ENCODE measurements around the gene CDC42EP2. TPM values are rescaled to one million over a fixed set of nuclear protein-coding genes. Genes with fewer than 3 reads are reported as not detected.

Gene CDC42EP2
- total and polyA plus RNA-seq, 10 of the 15 experiments (the other 5 are each of a cell fraction or from before 2014, with no cell fraction given): 0.03 to 1.2 (median 0.09) TPM; not detected in 3

DNA sequence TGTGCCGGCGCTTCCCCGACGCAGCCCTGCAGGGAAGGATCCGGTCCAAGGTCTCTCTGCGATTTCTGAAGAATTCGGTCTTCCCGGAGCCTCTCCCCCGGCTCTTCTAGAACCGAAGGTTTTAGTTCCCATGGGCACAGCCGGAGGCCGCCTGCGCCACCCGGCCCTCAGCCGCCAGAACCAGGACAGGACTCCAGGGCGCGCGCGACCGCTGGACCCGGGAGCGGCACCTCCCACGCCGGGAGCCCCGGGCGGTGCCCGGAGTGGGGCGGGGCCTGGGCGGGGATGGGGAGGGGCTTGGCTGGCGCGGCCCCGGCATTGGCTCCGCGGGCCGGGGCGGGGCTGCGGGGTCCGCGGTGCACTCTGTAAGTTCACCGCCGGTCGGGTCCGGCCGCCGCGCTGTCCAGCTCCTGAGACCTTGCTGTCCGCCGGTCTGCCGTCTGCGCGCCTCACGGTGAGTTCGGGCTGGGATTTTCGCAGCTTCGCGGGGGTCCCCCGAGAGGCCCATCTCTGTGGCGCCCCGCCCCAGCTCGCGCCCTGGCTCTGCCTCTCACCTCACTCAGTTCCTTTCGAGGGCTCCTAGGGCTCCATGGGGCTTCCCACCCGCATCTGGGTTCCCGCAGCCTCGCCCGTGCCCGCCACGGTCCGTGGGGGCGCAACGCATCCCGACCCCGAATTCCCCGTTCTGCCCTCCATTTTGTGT is at the start of gene CDC42EP2 (continued):
- TF ChIP-seq, protein P1, sequence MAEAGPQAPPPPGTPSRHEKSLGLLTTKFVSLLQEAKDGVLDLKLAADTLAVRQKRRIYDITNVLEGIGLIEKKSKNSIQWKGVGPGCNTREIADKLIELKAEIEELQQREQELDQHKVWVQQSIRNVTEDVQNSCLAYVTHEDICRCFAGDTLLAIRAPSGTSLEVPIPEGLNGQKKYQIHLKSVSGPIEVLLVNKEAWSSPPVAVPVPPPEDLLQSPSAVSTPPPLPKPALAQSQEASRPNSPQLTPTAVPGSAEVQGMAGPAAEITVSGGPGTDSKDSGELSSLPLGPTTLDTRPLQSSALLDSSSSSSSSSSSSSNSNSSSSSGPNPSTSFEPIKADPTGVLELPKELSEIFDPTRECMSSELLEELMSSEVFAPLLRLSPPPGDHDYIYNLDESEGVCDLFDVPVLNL (IDR thresholded peaks at IDR 0.05; ENCODE audit: low read depth, low read length): no peak
- TF ChIP-seq HDAC6 (IDR thresholded peaks at IDR 0.05; ENCODE audit: unreplicated experiment) (no peak), SUZ12 (IDR thresholded peaks at IDR 0.05; ENCODE audit: unreplicated experiment) (no peak), NR2F1 (conservative IDR thresholded peaks at IDR 0.05) (0 out of 2 replicates have a peak, but pooled peaks have one; percentile 16), EED (IDR thresholded peaks at IDR 0.05; ENCODE audit: low read depth) (no peak), KDM1A (IDR thresholded peaks at IDR 0.05; ENCODE audit: borderline replicate concordance) (no peak), FOXM1 (IDR thresholded peaks at IDR 0.05; ENCODE audit: low read depth, low read length) (no peak), SMC3 (IDR thresholded peaks at IDR 0.05; ENCODE audit: borderline replicate concordance, low read length) (no peak), MEF2A (IDR thresholded peaks at IDR 0.05; ENCODE audit: insufficient read depth, low read depth, low read length) (no peak), SMAD5 (IDR thresholded peaks at IDR 0.05; ENCODE audit: low read depth) (no peak), LARP7 (IDR thresholded peaks at IDR 0.05) (peak; percentile 38; the same call in 1 of the 2 replicates), MEF2B (IDR thresholded peaks at IDR 0.05; ENCODE audit: partially characterized antibody, poor library complexity, severe bottlenecking) (no peak), GATAD2B (conservative IDR thresholded peaks at IDR 0.05; ENCODE audit: low read depth) (no peak; the same call in 1 of the 2 replicates), SUPT20H (IDR thresholded peaks at IDR 0.05; ENCODE audit: borderline replicate concordance, control insufficient read depth, low read depth, low read length) (no peak), NFYB (IDR thresholded peaks at IDR 0.05; ENCODE audit: insufficient read depth, low read depth, low read length) (0 out of 2 replicates have a peak, but pooled peaks have one; percentile 26), ZZZ3 (IDR thresholded peaks at IDR 0.05; ENCODE audit: control insufficient read depth, insufficient read length, low read depth) (no peak)
- TF ChIP-seq, protein P2, sequence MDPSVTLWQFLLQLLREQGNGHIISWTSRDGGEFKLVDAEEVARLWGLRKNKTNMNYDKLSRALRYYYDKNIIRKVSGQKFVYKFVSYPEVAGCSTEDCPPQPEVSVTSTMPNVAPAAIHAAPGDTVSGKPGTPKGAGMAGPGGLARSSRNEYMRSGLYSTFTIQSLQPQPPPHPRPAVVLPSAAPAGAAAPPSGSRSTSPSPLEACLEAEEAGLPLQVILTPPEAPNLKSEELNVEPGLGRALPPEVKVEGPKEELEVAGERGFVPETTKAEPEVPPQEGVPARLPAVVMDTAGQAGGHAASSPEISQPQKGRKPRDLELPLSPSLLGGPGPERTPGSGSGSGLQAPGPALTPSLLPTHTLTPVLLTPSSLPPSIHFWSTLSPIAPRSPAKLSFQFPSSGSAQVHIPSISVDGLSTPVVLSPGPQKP (IDR thresholded peaks at IDR 0.05; ENCODE audit: low read depth, low read length): no peak
- TF ChIP-seq, protein P3, sequence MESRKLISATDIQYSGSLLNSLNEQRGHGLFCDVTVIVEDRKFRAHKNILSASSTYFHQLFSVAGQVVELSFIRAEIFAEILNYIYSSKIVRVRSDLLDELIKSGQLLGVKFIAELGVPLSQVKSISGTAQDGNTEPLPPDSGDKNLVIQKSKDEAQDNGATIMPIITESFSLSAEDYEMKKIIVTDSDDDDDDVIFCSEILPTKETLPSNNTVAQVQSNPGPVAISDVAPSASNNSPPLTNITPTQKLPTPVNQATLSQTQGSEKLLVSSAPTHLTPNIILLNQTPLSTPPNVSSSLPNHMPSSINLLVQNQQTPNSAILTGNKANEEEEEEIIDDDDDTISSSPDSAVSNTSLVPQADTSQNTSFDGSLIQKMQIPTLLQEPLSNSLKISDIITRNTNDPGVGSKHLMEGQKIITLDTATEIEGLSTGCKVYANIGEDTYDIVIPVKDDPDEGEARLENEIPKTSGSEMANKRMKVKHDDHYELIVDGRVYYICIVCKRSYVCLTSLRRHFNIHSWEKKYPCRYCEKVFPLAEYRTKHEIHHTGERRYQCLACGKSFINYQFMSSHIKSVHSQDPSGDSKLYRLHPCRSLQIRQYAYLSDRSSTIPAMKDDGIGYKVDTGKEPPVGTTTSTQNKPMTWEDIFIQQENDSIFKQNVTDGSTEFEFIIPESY (IDR thresholded peaks at IDR 0.05): no peak
- TF ChIP-seq, protein P4, sequence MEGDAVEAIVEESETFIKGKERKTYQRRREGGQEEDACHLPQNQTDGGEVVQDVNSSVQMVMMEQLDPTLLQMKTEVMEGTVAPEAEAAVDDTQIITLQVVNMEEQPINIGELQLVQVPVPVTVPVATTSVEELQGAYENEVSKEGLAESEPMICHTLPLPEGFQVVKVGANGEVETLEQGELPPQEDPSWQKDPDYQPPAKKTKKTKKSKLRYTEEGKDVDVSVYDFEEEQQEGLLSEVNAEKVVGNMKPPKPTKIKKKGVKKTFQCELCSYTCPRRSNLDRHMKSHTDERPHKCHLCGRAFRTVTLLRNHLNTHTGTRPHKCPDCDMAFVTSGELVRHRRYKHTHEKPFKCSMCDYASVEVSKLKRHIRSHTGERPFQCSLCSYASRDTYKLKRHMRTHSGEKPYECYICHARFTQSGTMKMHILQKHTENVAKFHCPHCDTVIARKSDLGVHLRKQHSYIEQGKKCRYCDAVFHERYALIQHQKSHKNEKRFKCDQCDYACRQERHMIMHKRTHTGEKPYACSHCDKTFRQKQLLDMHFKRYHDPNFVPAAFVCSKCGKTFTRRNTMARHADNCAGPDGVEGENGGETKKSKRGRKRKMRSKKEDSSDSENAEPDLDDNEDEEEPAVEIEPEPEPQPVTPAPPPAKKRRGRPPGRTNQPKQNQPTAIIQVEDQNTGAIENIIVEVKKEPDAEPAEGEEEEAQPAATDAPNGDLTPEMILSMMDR (IDR thresholded peaks at IDR 0.05 in 2 of 3, conservative IDR thresholded peaks at IDR 0.05 in 1 of 3; ENCODE audit: control insufficient read depth in 2 of 3, extremely low read depth in 1 of 3, insufficient read depth in 1 of 3, low read depth in 3 of 3, low read length in 3 of 3): no peak
- TF ChIP-seq, protein P5, sequence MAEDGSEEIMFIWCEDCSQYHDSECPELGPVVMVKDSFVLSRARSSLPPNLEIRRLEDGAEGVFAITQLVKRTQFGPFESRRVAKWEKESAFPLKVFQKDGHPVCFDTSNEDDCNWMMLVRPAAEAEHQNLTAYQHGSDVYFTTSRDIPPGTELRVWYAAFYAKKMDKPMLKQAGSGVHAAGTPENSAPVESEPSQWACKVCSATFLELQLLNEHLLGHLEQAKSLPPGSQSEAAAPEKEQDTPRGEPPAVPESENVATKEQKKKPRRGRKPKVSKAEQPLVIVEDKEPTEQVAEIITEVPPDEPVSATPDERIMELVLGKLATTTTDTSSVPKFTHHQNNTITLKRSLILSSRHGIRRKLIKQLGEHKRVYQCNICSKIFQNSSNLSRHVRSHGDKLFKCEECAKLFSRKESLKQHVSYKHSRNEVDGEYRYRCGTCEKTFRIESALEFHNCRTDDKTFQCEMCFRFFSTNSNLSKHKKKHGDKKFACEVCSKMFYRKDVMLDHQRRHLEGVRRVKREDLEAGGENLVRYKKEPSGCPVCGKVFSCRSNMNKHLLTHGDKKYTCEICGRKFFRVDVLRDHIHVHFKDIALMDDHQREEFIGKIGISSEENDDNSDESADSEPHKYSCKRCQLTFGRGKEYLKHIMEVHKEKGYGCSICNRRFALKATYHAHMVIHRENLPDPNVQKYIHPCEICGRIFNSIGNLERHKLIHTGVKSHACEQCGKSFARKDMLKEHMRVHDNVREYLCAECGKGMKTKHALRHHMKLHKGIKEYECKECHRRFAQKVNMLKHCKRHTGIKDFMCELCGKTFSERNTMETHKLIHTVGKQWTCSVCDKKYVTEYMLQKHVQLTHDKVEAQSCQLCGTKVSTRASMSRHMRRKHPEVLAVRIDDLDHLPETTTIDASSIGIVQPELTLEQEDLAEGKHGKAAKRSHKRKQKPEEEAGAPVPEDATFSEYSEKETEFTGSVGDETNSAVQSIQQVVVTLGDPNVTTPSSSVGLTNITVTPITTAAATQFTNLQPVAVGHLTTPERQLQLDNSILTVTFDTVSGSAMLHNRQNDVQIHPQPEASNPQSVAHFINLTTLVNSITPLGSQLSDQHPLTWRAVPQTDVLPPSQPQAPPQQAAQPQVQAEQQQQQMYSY (CRISPR knock-in tag; IDR thresholded peaks at IDR 0.05): no peak

Data from GM12878 (cell line).